GM23248 (cell line): ENCODE measurements around the gene HPX.

Source experiments
- EZH2 ChIP-seq: fragments of 200-600 bp; sonication (generic); IDR thresholded peaks from 2 replicates; pipeline ENCODE4 v1.6.1; 2018; ENCODE audit warnings: antibody characterized with exemption, mild to moderate bottlenecking; ENCODE audit not compliant: insufficient read depth, poor library complexity, severe bottlenecking
- EZH2phosphoT487 ChIP-seq: fragments of 200-600 bp; sonication (generic); IDR thresholded peaks from 2 replicates; pipeline ENCODE4 v1.6.1; 2018; ENCODE audit warnings: antibody characterized with exemption, moderate library complexity, mild to moderate bottlenecking, low read depth; ENCODE audit not compliant: insufficient read depth

- TF ChIP-seq EZH2phosphoT487: no peak
- TF ChIP-seq EZH2: no peak
Observed at GRCh38 chr11:6438979-6439571, 1.7 kb downstream of the HPX start.
